ENCODE data around the gene CDC34.

CDC34 gene

GRCh38 chr19:524062-524674 is 7.4 kb upstream of the CDC34 start:
- no peak for DNase-seq

- no peak for DNase-seq
Observed at GRCh38 chr19:525029-525428, 6.5 kb upstream of the CDC34 start.

- DNase-seq, result no peak
Observed at GRCh38 chr19:525857-526419, 5.6 kb upstream of the CDC34 start.

- no peak for DNase-seq
Observed at GRCh38 chr19:530134-531008, 1.2 kb upstream of the CDC34 start.

GRCh38 chr19:531009-531752 is 379 bp upstream of the CDC34 start:
- peak; percentile 85 for DNase-seq

- peak; percentile 40 for DNase-seq
Observed at GRCh38 chr19:532561-533363, 1.2 kb downstream of the CDC34 start.

GRCh38 chr19:533364-534058 is 2.0 kb downstream of the CDC34 start:
- no peak for DNase-seq

GRCh38 chr19:534088-534487 is 2.5 kb downstream of the CDC34 start:
- DNase-seq, result no peak

- DNase-seq, result no peak
Observed at GRCh38 chr19:535017-535835, 3.7 kb downstream of the CDC34 start.

- DNase-seq, result no peak
Observed at GRCh38 chr19:536031-536880, 4.7 kb downstream of the CDC34 start.

GRCh38 chr19:536881-537404 is 5.4 kb downstream of the CDC34 start:
- no peak for DNase-seq

- DNase-seq, result no peak
Observed at GRCh38 chr19:538641-539428, 7.3 kb downstream of the CDC34 start.

GRCh38 chr19:539429-540030 is 8.0 kb downstream of the CDC34 start:
- DNase-seq, result no peak

GRCh38 chr19:540867-541637 is 9.5 kb downstream of the CDC34 start:
- no peak for DNase-seq

GRCh38 chr19:541699-542098 is 10.1 kb downstream of the CDC34 start:
- DNase-seq, result no peak

- no peak for DNase-seq
Observed at GRCh38 chr19:542173-542866, 10.8 kb downstream of the CDC34 start.
